GM21786 (cell line): ENCODE measurements around the gene RPSA.
"Not testable (repeated sequence)": the region's sequence is repeated elsewhere in the genome, so short reads cannot be mapped to it uniquely, and the experiment has no call there.

ENCODE experiments used
- ATAC-seq: cut with Tn5 transposase; IDR thresholded peaks from one replicate; pipeline ENCODE4 v1.9.1; 2021; ENCODE audit not compliant: unreplicated experiment

Gene RPSA

DNA sequence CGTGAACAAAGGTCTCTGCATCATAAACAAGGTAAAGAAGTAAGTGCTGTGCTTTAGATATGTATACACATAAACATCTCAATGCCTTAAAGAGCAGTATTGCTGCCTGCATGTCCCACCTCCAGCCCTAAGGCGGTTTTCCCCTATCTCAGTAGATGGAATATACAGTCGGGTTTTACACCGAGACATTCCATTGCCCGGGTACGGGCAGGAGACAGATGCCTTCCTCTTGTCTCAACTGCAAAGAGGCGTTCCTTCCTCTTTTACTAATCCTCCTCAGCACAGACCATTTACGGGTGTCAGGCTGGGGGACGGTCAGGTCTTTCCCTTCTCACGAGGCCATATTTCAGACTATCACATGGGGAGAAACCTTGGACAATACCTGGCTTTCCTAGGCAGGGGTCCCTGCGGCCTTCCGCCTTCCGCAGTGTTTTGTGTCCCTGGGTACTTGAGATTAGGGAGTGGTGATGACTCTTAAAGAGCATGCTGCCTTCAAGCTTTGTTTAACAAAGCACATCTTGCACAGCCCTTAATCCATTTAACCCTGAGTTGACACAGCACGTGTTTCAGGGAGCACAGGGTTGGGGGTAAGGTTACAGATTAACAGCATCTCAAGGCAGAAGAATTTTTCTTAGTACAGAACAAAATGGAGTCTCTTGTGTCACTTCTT, 12.2 kb downstream of the RPSA start:
- ATAC-seq: not testable (repeated sequence)

GRCh38 chr3:39419742-39420315, 13.3 kb downstream of the RPSA start:
- ATAC-seq: no peak

DNA sequence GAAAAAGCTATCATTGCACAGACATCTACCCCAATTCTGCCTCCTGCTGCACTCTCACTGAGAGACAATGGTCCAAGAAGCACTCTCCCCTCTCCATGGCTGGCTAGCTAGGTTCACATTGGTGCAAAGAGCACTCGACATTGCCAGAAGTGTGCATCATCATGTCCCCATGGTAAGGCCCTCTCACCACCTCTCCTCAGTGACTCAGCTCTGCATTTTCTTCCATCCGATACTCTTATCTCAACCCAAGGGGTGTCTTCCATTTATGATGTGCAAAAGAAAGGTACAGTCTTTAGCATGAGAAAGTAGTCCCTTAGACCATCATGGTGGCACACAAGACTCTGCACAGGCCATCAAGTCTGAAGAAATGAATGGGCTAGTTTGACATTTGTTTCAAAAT, 14.0 kb downstream of the RPSA start:
- no peak for ATAC-seq

DNA sequence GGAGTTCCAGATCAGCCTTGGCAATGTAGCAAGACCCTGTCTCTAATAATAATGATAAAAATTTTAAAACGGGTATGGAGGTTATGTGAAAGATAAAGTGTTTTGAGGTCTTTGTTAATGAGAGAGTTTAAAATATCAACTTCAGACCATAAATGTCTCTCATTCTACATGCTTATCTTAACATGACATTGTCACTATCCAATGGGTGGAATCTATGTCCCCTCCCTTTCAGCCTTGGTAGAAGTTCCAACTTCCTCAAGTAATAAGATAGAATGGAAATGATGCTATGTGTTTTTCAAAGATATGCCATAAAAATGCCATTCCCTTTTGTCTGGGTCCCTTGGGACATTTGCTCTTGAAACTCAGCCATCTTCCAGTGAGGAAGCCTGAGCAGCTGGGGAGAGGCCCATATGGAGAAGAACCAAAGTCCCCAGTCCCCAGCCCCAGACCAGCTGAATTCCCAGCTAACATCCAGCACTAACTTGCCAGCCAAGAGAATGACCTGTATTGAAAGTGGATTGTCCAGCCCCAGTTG, 17.0 kb downstream of the RPSA start:
- ATAC-seq: no peak

- no peak for ATAC-seq
Observed at GRCh38 chr3:39426312-39426711, 19.8 kb downstream of the RPSA start.

GRCh38 chr3:39427506-39427905, 21.0 kb downstream of the RPSA start:
- ATAC-seq: no peak

DNA sequence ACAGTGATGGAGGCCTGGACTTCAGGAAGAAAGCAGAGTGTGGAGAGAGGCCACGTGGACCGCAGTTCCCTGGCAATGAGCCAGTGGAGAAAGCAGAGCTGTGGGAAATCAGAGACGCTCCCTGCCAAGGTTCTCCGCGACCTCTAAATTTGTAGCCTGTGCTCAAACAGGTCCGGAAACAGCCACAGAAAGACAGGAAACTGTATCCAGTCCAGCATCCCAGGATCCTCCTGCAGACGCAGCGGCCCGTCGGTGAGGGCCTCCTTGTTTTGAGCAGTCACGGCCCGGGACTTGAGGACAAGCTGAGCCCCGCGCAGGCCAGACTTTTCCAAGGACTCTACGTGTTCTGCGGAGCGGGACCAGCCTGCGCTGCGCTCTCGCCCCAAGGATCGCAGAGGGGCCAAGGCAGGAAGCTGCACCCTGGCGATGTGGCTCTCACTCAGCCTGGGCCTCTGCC, 22.3 kb downstream of the RPSA start:
- no peak for ATAC-seq

DNA sequence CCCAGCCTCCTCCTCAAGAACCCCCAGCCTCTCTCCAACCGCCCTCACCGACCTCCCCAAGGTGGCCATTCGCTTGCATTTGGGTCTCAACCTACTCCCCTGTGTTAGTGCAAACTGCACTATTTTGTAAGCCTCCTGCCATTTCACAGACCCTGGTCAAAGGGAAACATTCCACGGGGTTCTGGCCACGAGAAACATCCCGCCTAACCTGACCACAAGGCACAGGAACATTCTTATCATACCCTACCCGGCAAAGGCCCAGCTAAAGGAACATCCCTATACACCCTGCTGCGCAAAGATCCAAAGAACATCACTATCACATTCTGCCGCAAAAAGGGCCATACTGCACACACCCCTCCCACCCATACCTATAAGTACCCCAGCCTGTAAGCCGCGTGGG, 22.9 kb downstream of the RPSA start:
- ATAC-seq: no peak

GRCh38 chr3:39432342-39432741, 25.8 kb downstream of the RPSA start:
- ATAC-seq: no peak

- ATAC-seq: no peak
Observed at GRCh38 chr3:39433642-39434041, 27.1 kb downstream of the RPSA start.

DNA sequence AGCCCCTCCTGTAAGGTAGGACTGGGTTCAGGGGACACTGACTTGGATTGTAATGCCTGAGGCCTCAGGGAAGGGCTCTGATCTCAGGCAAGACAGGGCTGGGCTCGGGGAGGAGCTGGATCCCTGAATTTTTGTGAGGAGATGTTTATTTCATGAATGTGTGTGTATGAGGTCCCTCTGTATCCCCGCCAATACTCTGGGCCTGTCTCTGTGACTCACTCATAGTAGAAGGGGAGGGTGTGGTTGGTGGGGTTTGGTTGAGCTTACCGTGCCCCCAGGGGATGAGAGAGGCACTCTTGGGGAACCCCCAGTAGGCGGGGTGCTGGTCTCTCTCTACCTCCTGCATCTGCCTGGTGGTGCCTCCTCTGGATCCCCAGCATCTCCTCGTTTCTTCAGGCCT, 28.1 kb downstream of the RPSA start:
- ATAC-seq: peak; percentile 76

- ATAC-seq: no peak
Observed at GRCh38 chr3:39435006-39435748, 28.7 kb downstream of the RPSA start.

GRCh38 chr3:39438880-39439279, 32.4 kb downstream of the RPSA start:
- ATAC-seq: no peak

- ATAC-seq: no peak
Observed at GRCh38 chr3:39440316-39440715, 33.8 kb downstream of the RPSA start.

DNA sequence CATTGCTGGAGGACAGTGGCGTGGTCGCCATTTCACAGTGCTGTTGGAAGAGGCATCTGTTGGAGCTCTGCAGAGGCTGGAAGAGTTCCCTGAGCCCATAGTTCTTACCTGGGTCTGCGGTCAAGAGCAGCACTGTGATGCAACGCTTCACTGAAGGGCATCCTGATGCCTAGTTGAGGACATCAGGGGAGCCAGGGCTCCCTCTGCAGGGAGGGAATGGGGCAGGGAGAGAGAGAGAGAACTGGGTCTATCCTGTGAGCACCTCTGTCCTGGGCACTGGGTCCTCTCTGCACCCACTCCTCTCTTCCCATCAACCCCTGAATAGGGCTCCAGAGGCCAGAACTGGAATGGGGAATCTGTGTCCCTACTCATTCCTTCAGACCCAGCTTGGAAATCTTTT, 37.0 kb downstream of the RPSA start:
- no peak for ATAC-seq

DNA sequence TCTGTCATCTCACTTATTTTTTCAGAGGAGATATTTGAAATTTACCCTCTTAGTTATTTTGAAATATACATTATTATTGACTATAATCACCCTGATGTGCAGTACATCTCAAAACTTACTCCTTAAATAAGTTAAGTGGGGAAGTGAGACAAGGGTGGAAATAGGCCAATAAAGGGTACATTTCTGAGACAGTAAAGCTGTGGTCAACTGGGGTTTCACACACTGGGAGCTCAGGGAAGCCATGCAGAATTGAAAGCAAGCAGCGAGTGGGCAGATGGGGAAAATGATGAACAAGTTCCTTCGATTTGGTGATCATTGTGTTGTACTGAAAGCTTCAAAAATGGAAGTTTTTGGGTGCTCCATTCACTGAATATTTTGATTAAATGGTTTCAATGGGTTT, 39.4 kb downstream of the RPSA start:
- no peak for ATAC-seq

- no peak for ATAC-seq
Observed at GRCh38 chr3:39446444-39446843, 39.9 kb downstream of the RPSA start.

- peak; percentile 89 for ATAC-seq
Observed at GRCh38 chr3:39447637-39448483, 41.3 kb downstream of the RPSA start.

- no peak for ATAC-seq
Observed at GRCh38 chr3:39448506-39449233, 42.1 kb downstream of the RPSA start.

DNA sequence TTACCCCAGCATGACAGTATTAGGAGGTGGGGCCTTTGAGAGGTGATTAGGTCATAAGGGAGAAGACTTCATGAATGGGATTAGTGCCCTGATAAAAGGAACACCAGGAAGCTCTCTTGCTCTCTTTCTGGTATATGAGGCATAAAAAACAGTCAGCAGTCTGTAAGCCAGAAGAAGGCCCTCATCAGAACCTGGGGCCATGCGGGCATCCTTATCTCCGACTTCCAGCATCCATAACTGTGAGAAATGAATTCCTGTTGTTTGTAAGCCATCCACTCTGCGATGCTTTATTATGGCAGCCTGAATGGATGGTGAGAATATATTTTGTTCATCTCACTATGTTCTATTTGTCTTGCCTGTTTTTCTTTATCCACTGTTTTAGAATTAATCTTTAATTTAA, 43.3 kb downstream of the RPSA start:
- no peak for ATAC-seq
